A549 (cell line): ENCODE measurements around the gene ZNF439. TPM values are rescaled to one million over a fixed set of nuclear protein-coding genes. Genes with fewer than 3 reads are reported as not detected.
"Not testable (repeated sequence)": the region's sequence is repeated elsewhere in the genome, so short reads cannot be mapped to it uniquely, and the experiment has no call there.

Source experiments
- ATAC-seq, 2 experiments: fragments of 200-7000 bp in 1 of 2; fragments of >200 bp in 1 of 2; cut with Nextera tagmentation in 1 of 2; cut with Tn5 transposase in 1 of 2; 3 replicates each; pipeline versions ENCODE4 v1.8.0 to v1.9.1; 2018 to 2020; ENCODE audit warnings: mild to moderate bottlenecking in 1 of 2, moderate library complexity in 1 of 2
- CTCF ChIA-PET: fragments of 300-600 bp; sonication (Branson Sonifier 250); formaldehyde crosslinking; extraction: SDS; loops from one replicate; lab custom pipeline; 2021; ENCODE audit warnings: antibody characterized with exemption, inconsistent platforms; lab: Yijun Ruan, JAX
- POLR2A ChIA-PET: fragments of 350-600 bp; formaldehyde crosslinking; extraction: SDS; loops from one replicate; lab custom pipeline; 2021; ENCODE audit warnings: antibody characterized with exemption, inconsistent platforms; lab: Yijun Ruan, JAX
- DNase-seq, 2 experiments: peaks; one replicate each; pipeline versions ENCODE4 v3.0.0 to v3.0.0-alpha.2; 2011 to 2016; ENCODE audit warnings: low read depth in 1 of 2, low spot score in 1 of 2
- FAIRE-seq: peaks from 2 replicates; lab custom pipeline; 2011; peaks lifted over from hg19 to GRCh38; lab: Jason Lieb, UNC
- H3K27ac ChIP-seq, 2 experiments: fragments of >200 bp; sonication (Bioruptor Twin); formaldehyde crosslinking; 3 replicates each; pipeline ENCODE4 v1.5.1; 2016 to 2017
- H3K4me1 ChIP-seq: fragments of >200 bp; sonication (Bioruptor Twin); formaldehyde crosslinking; 3 replicates; pipeline ENCODE4 v1.6.1; 2016
- H3K4me2 ChIP-seq: fragments of >200 bp; sonication (Bioruptor Twin); formaldehyde crosslinking; 3 replicates; pipeline ENCODE4 v1.6.1; 2016
- H3K4me3 ChIP-seq: fragments of >200 bp; sonication (Bioruptor Twin); formaldehyde crosslinking; 3 replicates; pipeline ENCODE4 v1.5.1; 2016
- H3K9me3 ChIP-seq: fragments of >200 bp; sonication (Bioruptor Twin); formaldehyde crosslinking; 3 replicates; pipeline ENCODE4 v1.6.1; 2016
- BHLHE40 ChIP-seq: IDR thresholded peaks from 2 replicates; pipeline ENCODE4 v1.6.1; 2012; ENCODE audit warnings: low read depth, low read length, inconsistent platforms
- CBX8 ChIP-seq: fragments of 200-600 bp; sonication (generic); IDR thresholded peaks from 2 replicates; pipeline ENCODE4 v1.6.1; 2016
- CHD2 ChIP-seq: fragments of 150-350 bp; IDR thresholded peaks from 2 replicates; pipeline ENCODE4 v1.6.1; 2014; ENCODE audit warnings: low read length; ENCODE audit not compliant: partially characterized antibody
- FOSL2 ChIP-seq, 2 experiments: fragments of 450-650 bp in 1 of 2; fragments of >200 bp in 1 of 2; sonication (Bioruptor Twin) in 1 of 2; formaldehyde crosslinking; IDR thresholded peaks; 2 replicates each; pipeline versions ENCODE4 v1.5.0 to v1.6.1; 2016 to 2020; ENCODE audit warnings: mild to moderate bottlenecking in 1 of 2, moderate library complexity in 1 of 2
- FOXS1 ChIP-seq: fragments of 250-450 bp; sonication (Bioruptor Pico); IDR thresholded peaks from 2 replicates; pipeline ENCODE4 v1.5.0; 2020; ENCODE audit warnings: mild to moderate bottlenecking, moderate library complexity
- GATA3 ChIP-seq: IDR thresholded peaks from 2 replicates; pipeline ENCODE4 v1.6.1; 2012; ENCODE audit warnings: borderline replicate concordance
- HDAC2 ChIP-seq: fragments of 200-600 bp; sonication (generic); IDR thresholded peaks from 2 replicates; pipeline ENCODE4 v1.6.1; 2016
- HOXB13 ChIP-seq: fragments of 250-450 bp; sonication (Bioruptor Pico); IDR thresholded peaks from 2 replicates; pipeline ENCODE4 v1.5.0; 2020; ENCODE audit warnings: low read depth, mild to moderate bottlenecking, moderate library complexity
- JUNB ChIP-seq: fragments of >200 bp; sonication (Bioruptor Twin); formaldehyde crosslinking; IDR thresholded peaks from 2 replicates; pipeline ENCODE4 v1.6.1; 2016
- MAFK ChIP-seq: fragments of 450-650 bp; IDR thresholded peaks from 2 replicates; pipeline ENCODE4 v1.6.1; 2014; ENCODE audit not compliant: partially characterized antibody
- MYC ChIP-seq: IDR thresholded peaks from 2 replicates; pipeline ENCODE4 v1.6.1; 2012; ENCODE audit warnings: mild to moderate bottlenecking, inconsistent platforms, low read length, improper control_type of control experiment, borderline replicate concordance
- NR3C1 ChIP-seq: fragments of >200 bp; sonication (Bioruptor Twin); formaldehyde crosslinking; IDR thresholded peaks from 3 replicates; pipeline ENCODE4 v1.6.1; 2017
- POLR2A ChIP-seq: IDR thresholded peaks from 2 replicates; pipeline ENCODE4 v1.6.1; 2012; ENCODE audit warnings: mild to moderate bottlenecking, low read length
- RAD21 ChIP-seq, 2 experiments: fragments of >200 bp in 1 of 2; sonication (Bioruptor Twin) in 1 of 2; formaldehyde crosslinking in 1 of 2; IDR thresholded peaks in 1 of 2; conservative IDR thresholded peaks in 1 of 2; 2 replicates in 1 of 2; 3 replicates in 1 of 2; pipeline ENCODE4 v1.6.1; 2012 to 2018; ENCODE audit warnings: inconsistent platforms in 1 of 2
- RFX5 ChIP-seq: fragments of 450-650 bp; IDR thresholded peaks from 2 replicates; pipeline ENCODE4 v1.7.1; 2014; ENCODE audit warnings: antibody characterized with exemption, mild to moderate bottlenecking, moderate library complexity
- RNF2 ChIP-seq: fragments of 200-600 bp; sonication (generic); IDR thresholded peaks from 2 replicates; pipeline ENCODE4 v1.6.1; 2016; ENCODE audit warnings: low read depth, mild to moderate bottlenecking, antibody characterized with exemption, moderate library complexity, borderline replicate concordance
- TP53 ChIP-seq: fragments of 250-450 bp; sonication (Bioruptor Pico); IDR thresholded peaks from 2 replicates; pipeline ENCODE4 v1.5.0; 2021; ENCODE audit warnings: mild to moderate bottlenecking, moderate library complexity
- ZFP36 ChIP-seq: fragments of 450-650 bp; IDR thresholded peaks from 2 replicates; pipeline ENCODE4 v1.6.1; 2014; ENCODE audit warnings: borderline replicate concordance; ENCODE audit not compliant: partially characterized antibody
- ZNF302 ChIP-seq: fragments of 250-450 bp; sonication (Bioruptor Pico); IDR thresholded peaks from 2 replicates; pipeline ENCODE4 v1.9.0; 2021; ENCODE audit warnings: inconsistent platforms, mild to moderate bottlenecking, moderate library complexity
- WGBS: methylation state at CpG from one replicate; pipeline ENCODE4 v1.1.6; 2017; ENCODE audit errors: missing lambda C conversion rate; 5-methylcytosine and 5-hydroxymethylcytosine counted together
- polyA plus RNA-seq, 4 experiments: library from polyadenylated mRNA; depleted of rRNA in 3 of 4; stranded (reverse); fragments of >200 nt; fragmentation: RNase III in 1 of 4; extraction: RNeasy Plus Mini Kit Qiagen cat#74134 plus additional on column Dnase treatment in 1 of 4; gene quantifications; 2 replicates in 3 of 4; 3 replicates in 1 of 4; pipeline ENCODE4 v1.2.3, GENCODE V29; 2011 to 2017
- TF ChIP-seq, protein P1 (sequence below): fragments of >200 bp; sonication (Bioruptor Twin); formaldehyde crosslinking; IDR thresholded peaks from 2 replicates; pipeline ENCODE4 v1.6.1; 2016
- TF ChIP-seq, protein P2 (sequence below): fragments of 200-600 bp; sonication (generic); IDR thresholded peaks from 2 replicates; pipeline ENCODE4 v1.6.1; 2016; ENCODE audit warnings: antibody characterized with exemption, mild to moderate bottlenecking, moderate library complexity

Gene ZNF439
- polyA plus RNA-seq, 2 of the 4 experiments (the other 2 are of a cell fraction), result not detected

DNA sequence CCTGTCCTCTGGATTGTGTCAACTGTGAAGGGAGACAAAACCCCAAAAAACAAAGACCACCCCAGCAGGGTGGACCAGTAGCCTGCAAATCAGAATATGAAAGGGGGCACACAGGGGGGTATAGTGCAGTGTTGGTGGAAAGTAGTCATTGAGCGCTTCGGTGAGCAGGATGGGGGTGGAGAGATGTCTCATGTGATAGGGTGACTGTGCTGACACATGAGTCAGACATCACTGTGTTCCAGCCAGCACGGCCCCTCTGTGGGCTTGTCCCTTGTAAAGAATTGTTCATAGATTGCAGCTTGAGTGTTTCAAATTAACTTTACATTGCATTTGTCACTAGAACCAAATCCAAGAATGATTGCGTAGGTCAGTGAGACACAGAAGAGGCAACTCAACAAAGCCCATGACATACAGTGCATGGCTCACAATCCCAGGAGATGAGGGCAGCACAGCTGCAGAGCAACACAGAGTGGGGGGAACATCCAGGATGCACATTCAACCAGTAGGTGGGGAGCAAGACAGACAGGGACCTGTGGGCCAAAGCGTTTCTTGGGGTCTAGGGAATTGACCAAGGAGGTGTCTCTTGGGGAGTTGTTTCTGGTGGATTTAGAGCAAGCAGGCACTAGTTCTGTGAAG is 26.9 kb upstream of the ZNF439 start:
- Histone ChIP-seq H3K9me3 (no peaks in the 10 kb centered on the region), H3K27ac (no peak overlapping the region), H3K4me2 (no peak overlapping the region), H3K4me3 (no peak overlapping the region), H3K4me1 (no peaks in the 10 kb centered on the region)
- CTCF ChIA-PET, result no interaction called here
- DNase-seq (no peak), FAIRE-seq (no peak), ATAC-seq (no peak)
- 41% methylated on average over 5 of the region's 5 CpGs for WGBS
- TF ChIP-seq RFX5, result no peak
- TF ChIP-seq ZFP36, result no peak
- no peak for TF ChIP-seq CHD2
- no peak for TF ChIP-seq HDAC2
- TF ChIP-seq RAD21 (conservative IDR thresholded peaks at IDR 0.05 in 1 of 2, IDR thresholded peaks at IDR 0.05 in 1 of 2), result no peak
- TF ChIP-seq BHLHE40, result no peak
- no peak for TF ChIP-seq MYC
- TF ChIP-seq JUNB, result no peak
- TF ChIP-seq HOXB13, result no peak
- TF ChIP-seq, protein P1, sequence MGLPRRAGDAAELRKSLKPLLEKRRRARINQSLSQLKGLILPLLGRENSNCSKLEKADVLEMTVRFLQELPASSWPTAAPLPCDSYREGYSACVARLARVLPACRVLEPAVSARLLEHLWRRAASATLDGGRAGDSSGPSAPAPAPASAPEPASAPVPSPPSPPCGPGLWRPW, result no peak
- TF ChIP-seq FOXS1 (CRISPR knock-in tag), result no peak
- TF ChIP-seq ZNF302 (CRISPR knock-in tag), result no peak
- no peak for TF ChIP-seq CBX8
- TF ChIP-seq NR3C1, result no peak
- TF ChIP-seq MAFK, result no peak
- TF ChIP-seq FOSL2 (IDR thresholded peaks at IDR 0.05), result no peak
- TF ChIP-seq FOSL2 (CRISPR knock-in tag; IDR thresholded peaks at IDR 0.05), result no peak
- no peak for TF ChIP-seq GATA3
- no peak for TF ChIP-seq TP53
- POLR2A ChIA-PET, result no interaction called here

DNA sequence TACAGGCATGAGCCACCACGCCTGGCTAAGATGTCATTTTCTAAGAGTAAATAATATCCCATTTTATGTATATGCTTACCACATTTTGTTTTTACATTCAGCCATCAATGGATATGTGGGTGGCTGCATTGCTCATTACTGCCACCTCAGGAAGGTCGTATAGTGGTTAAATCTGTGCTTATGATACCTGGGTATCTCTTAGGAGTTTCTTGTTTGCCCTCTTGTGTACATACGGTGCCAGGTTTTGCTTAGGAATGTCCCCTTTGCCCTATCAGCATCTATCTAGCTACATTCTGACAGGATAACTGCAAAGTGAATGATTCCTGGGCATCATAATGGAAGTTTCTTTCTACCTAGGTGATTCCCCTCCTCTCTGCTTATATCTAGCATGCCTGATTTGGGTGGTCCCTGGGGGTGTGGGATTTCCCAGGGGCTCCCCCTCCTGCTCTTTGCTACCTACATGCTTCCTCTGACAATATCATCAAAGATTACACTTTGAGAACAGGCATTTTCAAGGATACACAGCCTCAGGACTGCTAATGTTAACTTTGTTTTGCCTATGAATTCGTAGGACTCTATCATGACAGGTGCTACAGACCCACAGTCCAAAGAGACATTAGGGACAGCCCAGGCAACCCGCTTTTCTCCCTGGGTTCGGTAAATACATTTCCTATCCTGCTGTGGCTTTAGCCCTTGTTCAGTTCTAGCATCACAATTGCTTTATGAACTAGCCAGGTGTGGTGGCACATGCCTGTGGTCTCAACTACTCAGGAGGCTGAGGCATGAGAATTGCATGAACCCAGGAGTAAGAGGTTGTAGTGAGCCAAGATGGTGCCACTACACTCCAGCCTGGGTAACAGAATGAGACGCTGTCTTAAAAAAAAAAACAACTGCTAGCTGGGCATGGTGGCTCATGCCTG is 19.3 kb upstream of the ZNF439 start:
- WGBS, result 11% methylated on average over 7 of the region's 7 CpGs
- H3K27ac ChIP-seq, ATAC-seq, DNase-seq, FAIRE-seq, POLR2A ChIA-PET, H3K4me1 ChIP-seq, H3K4me2 ChIP-seq, H3K4me3 ChIP-seq, H3K9me3 ChIP-seq, CTCF ChIA-PET: not testable (repeated sequence)

DNA sequence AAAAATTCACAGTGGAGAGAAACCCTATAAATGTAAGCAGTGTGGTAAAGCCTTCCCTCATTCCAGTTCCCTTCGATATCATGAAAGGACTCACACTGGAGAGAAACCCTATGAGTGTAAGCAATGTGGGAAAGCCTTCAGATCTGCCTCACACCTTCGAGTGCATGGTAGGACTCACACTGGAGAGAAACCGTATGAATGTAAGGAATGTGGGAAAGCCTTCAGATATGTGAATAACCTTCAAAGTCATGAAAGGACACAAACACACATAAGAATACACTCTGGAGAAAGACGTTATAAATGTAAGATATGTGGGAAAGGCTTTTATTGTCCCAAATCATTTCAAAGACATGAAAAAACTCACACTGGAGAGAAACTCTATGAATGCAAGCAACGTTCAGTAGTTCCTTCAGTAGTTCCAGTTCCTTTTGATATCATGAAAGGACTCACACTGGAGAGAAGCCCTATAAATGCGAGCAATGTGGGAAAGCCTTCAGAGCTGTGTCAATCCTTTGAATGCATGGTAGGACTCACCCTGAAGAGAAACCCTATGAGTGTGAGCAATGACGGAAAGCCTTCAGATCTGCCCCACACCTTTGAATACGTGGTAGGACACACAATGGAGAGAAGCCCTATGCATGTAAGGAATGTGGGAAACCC is 16.1 kb upstream of the ZNF439 start:
- H3K9me3 ChIP-seq, result 0 out of 3 replicates have a peak, but pooled peaks cover 3% of the 10 kb centered on the region
- no peak for DNase-seq

More for the DNA sequence above, 16.1 kb upstream of the ZNF439 start:
- no peak overlapping the region for H3K27ac ChIP-seq
- WGBS, result 7% methylated on average over 8 of the region's 8 CpGs
- ChIA-PET POLR2A (no interaction called here), CTCF (no interaction called here)
- no peak overlapping the region for H3K4me2 ChIP-seq
- no peak for FAIRE-seq
- ATAC-seq, result no peak
- no peaks in the 10 kb centered on the region for H3K4me1 ChIP-seq
- no peak overlapping the region for H3K4me3 ChIP-seq
- TF ChIP-seq, protein P2, sequence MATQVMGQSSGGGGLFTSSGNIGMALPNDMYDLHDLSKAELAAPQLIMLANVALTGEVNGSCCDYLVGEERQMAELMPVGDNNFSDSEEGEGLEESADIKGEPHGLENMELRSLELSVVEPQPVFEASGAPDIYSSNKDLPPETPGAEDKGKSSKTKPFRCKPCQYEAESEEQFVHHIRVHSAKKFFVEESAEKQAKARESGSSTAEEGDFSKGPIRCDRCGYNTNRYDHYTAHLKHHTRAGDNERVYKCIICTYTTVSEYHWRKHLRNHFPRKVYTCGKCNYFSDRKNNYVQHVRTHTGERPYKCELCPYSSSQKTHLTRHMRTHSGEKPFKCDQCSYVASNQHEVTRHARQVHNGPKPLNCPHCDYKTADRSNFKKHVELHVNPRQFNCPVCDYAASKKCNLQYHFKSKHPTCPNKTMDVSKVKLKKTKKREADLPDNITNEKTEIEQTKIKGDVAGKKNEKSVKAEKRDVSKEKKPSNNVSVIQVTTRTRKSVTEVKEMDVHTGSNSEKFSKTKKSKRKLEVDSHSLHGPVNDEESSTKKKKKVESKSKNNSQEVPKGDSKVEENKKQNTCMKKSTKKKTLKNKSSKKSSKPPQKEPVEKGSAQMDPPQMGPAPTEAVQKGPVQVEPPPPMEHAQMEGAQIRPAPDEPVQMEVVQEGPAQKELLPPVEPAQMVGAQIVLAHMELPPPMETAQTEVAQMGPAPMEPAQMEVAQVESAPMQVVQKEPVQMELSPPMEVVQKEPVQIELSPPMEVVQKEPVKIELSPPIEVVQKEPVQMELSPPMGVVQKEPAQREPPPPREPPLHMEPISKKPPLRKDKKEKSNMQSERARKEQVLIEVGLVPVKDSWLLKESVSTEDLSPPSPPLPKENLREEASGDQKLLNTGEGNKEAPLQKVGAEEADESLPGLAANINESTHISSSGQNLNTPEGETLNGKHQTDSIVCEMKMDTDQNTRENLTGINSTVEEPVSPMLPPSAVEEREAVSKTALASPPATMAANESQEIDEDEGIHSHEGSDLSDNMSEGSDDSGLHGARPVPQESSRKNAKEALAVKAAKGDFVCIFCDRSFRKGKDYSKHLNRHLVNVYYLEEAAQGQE, result no peak
- TF ChIP-seq RNF2, result no peak
- no peak for TF ChIP-seq POLR2A
- TF ChIP-seq, all 56 proteins: peak for 0
